GM12875 (cell line): Measurements from ENCODE around the gene LINC01488.

ENCODE experiments used
- H3K4me3 ChIP-seq: one replicate; pipeline ENCODE4 v1.5.1; 2011; ENCODE audit warnings: low read depth, low read length, control low read depth
- CTCF ChIP-seq: IDR thresholded peaks from 2 replicates; pipeline ENCODE4 v1.5.1; 2011; ENCODE audit warnings: low read depth, mild to moderate bottlenecking, control low read depth, inconsistent platforms, low read length, moderate library complexity, borderline replicate concordance; ENCODE audit not compliant: insufficient read depth

Gene LINC01488

GRCh38 chr11:69446108-69446507 lies 35.4 kb upstream of the LINC01488 start:
- H3K4me3 ChIP-seq: no peak overlapping the region
- no peak for TF ChIP-seq CTCF

GRCh38 chr11:69447786-69448185 lies 33.7 kb upstream of the LINC01488 start:
- TF ChIP-seq CTCF: no peak
- H3K4me3 ChIP-seq: no peak overlapping the region

GRCh38 chr11:69448471-69449284 lies 32.8 kb upstream of the LINC01488 start:
- no peak overlapping the region for H3K4me3 ChIP-seq
- no peak for TF ChIP-seq CTCF

- TF ChIP-seq CTCF: no peak
- no peak overlapping the region for H3K4me3 ChIP-seq
These were observed 32.0 kb upstream of the LINC01488 start for GRCh38 chr11:69449320-69450063.

- H3K4me3 ChIP-seq: no peak overlapping the region
- TF ChIP-seq CTCF: no peak
These were observed 31.2 kb upstream of the LINC01488 start for GRCh38 chr11:69450064-69450856.

- TF ChIP-seq CTCF: no peak
- H3K4me3 ChIP-seq: no peak overlapping the region
These were observed 30.6 kb upstream of the LINC01488 start for GRCh38 chr11:69450857-69451220.
